ENCODE measurements around the gene HEY2.

- TF ChIP-seq CTCF (IDR thresholded peaks at IDR 0.05; ENCODE audit: low read length) (no peak), EZH2 (optimal IDR thresholded peaks at IDR 0.05; ENCODE audit: low read depth, low read length) (no peak)
Observed at GRCh38 chr6:125701354-125701668, 48.1 kb upstream of the HEY2 start.
